NT2/D1 (cell line): ENCODE measurements around the gene SCRT2.

Experiments used
- SUZ12 ChIP-seq: IDR thresholded peaks from 2 replicates; pipeline ENCODE4 v1.6.1; 2011; ENCODE audit not compliant: insufficient read length, insufficient read depth; ENCODE audit errors: extremely low read depth
- YY1 ChIP-seq: IDR thresholded peaks from 2 replicates; pipeline ENCODE4 v1.6.1; 2011; ENCODE audit not compliant: insufficient read length, insufficient read depth
- ZNF274 ChIP-seq: IDR thresholded peaks from 2 replicates; pipeline ENCODE4 v1.6.1; 2011; ENCODE audit warnings: mild to moderate bottlenecking, low read depth, low read length

GRCh38 chr20:709423-709822 is 33.8 kb upstream of the SCRT2 start:
- TF ChIP-seq YY1 (no peak), SUZ12 (no peak), ZNF274 (no peak)
